Measurements from ENCODE around the gene NOC3L.

The NOC3L gene, protein sequence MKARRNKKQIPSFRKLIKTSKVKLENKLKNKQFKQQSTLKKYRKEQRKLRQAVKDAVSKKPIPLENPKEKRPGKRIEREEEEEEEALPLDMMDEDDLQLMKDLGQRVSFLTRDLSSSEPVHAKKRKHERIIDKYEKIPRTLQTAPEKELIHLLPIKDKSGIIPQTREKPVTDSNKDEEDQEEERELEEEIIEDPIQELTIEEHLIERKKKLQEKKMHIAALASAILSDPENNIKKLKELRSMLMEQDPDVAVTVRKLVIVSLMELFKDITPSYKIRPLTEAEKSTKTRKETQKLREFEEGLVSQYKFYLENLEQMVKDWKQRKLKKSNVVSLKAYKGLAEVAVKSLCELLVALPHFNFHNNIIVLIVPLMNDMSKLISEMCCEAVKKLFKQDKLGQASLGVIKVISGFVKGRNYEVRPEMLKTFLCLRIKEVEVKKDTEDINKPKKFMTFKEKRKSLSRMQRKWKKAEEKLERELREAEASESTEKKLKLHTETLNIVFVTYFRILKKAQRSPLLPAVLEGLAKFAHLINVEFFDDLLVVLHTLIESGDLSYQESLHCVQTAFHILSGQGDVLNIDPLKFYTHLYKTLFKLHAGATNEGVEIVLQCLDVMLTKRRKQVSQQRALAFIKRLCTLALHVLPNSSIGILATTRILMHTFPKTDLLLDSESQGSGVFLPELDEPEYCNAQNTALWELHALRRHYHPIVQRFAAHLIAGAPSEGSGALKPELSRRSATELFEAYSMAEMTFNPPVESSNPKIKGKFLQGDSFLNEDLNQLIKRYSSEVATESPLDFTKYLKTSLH

DNA sequence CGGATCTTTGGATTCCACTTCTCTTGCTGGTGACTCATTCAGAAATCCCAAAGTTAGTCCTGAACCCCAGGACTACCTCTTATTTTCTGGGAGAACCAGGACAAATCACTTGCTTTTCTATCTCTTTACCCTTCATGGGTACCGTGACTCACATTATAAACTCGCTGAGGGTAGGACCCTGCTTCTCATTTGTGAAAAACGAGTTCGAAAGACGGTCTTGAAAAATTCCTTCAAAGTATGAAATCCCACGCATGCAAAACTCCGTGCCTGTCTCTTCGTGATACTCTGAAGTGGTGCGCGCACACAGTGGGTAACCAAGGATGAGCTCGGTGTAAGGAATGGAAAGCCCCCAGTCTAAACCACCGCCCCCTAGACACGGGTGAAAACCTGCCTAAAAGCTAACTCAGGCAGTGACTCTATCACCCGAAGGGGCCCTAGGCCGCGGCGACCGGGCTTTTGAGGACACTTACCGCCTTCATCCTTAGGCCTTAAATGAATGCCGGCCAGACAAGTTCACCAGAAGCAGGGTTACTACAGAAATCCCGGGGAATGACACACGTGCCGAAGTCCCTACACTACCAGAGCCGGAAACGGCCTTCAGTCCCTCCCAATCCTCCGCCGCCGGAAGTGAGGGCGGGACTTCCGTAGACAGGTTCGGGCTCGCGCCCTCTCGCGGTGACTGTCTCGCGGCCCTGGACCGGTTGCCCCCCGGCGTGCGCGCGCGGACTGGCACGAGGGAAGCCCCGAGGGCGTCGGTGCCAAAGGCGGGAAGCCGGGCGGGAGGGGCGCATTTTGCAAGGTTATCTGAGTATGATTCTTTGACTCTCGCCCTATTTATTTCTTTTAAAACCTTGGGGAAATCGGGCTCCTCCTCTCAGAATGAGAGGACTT, at the start of gene NOC3L:
NOC3L (minus strand) TSS at position 580 of the 891 bp plus-strand sequence; CDS start at position 479, 101 bp downstream.
- peak within 1 kb of the TSS; percentile 62 for H3K4me3 ChIP-seq (ENCODE audit: low read depth, low read length)
- TF ChIP-seq, protein P1, sequence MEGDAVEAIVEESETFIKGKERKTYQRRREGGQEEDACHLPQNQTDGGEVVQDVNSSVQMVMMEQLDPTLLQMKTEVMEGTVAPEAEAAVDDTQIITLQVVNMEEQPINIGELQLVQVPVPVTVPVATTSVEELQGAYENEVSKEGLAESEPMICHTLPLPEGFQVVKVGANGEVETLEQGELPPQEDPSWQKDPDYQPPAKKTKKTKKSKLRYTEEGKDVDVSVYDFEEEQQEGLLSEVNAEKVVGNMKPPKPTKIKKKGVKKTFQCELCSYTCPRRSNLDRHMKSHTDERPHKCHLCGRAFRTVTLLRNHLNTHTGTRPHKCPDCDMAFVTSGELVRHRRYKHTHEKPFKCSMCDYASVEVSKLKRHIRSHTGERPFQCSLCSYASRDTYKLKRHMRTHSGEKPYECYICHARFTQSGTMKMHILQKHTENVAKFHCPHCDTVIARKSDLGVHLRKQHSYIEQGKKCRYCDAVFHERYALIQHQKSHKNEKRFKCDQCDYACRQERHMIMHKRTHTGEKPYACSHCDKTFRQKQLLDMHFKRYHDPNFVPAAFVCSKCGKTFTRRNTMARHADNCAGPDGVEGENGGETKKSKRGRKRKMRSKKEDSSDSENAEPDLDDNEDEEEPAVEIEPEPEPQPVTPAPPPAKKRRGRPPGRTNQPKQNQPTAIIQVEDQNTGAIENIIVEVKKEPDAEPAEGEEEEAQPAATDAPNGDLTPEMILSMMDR (IDR thresholded peaks at IDR 0.05; ENCODE audit: low read depth, low read length) = peak; percentile 71

DNA sequence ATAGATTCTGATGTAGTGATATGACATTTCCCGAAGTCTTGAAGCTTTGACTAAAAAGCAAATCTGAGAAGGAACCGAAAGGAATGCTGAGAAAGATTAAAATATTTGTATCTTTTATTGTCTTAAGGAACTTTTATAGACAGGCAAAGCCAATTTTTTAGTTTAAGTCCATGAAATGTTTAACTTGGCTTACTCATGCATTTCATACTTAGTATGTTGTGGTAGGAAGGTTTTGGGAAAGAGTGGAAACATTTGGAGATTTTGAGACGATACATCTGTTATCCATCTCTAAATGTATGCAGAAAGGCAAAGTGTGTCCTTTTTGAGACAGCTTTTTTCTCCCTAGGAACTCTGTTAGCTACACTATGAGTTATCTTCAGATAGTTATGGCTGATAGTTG, 49.7 kb upstream of the NOC3L start:
- H3K4me3 ChIP-seq (ENCODE audit: low read depth, low read length) = 0 out of 2 replicates have a peak overlapping the region, but pooled peaks have one; percentile 6
- TF ChIP-seq, protein P1 (IDR thresholded peaks at IDR 0.05; ENCODE audit: low read depth, low read length) = no peak

DNA sequence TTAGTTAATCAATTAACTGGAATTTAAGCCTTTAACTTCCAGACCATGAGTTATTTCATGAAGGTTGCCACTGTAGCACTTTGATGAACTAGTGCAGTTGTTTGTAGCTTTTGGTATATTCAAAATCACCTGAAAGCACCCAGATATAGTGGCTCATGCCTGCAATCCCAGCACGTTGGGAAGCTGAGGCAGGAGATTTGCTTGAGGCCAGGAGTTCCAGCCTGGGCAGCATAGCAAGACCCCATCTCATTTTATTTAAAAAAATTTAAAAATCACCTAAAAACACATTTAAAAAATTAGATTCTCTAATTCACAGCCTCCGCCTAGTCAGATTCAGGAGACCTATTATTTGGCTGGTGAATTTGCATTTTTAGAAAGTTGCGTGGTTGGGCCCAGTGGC, 48.6 kb upstream of the NOC3L start:
- TF ChIP-seq, protein P1 (IDR thresholded peaks at IDR 0.05; ENCODE audit: low read depth, low read length) = no peak

DNA sequence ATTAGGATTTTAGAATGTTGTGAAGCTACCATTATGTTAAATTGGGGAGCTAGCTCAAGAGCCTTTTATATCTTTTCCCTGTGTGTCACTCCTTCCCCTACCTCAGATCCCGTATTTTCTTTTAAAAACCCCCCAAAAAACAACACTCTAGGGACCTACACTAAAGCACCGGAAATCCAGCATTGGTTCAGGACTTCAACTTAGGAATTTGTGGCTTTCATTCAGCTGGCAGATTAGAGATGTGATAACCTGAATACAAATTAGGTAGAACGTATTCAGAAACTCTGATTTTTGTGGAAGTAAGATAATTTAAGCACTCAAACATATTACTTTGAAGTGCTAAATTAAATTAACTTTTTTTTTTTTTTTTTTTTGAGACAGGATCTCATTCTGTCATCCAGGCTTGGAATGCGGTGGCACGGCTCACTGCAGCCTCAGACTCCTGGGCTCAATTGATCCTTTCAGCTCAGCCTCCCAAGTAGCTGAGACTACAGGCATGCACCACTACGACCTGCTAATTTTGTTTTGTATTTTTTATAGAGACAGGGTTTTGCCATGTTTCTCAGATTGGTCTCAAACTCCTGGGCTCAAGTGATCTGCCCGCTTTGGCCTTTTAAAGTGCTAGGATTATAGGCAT, 46.4 kb upstream of the NOC3L start:
- TF ChIP-seq, protein P1 (IDR thresholded peaks at IDR 0.05; ENCODE audit: low read depth, low read length) = no peak
- H3K4me3 ChIP-seq (ENCODE audit: low read depth, low read length) = no peak overlapping the region

More for the DNA sequence above, 48.6 kb upstream of the NOC3L start:
- H3K4me3 ChIP-seq (ENCODE audit: low read depth, low read length) = no peak overlapping the region

DNA sequence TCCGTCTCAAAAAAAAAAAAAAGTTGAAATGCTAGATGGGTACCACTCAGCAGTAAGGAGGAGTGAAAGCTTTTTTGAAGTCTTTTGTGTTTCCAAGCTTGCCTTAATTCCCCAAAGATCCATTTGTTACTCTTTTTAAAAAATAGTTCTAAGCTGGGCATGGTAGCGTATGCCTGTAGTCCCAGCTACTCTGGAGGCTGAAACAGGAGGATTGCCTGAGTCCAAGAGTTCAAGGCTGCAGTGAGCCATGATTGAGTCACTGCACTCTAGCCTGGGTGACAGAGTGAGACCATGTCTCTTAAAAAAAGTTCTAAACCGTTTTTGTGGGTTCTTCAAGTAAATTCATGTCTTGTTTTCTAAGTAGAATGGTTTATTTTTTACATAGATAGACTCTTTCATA, 44.9 kb upstream of the NOC3L start:
- TF ChIP-seq, protein P1 (IDR thresholded peaks at IDR 0.05; ENCODE audit: low read depth, low read length) = no peak

DNA sequence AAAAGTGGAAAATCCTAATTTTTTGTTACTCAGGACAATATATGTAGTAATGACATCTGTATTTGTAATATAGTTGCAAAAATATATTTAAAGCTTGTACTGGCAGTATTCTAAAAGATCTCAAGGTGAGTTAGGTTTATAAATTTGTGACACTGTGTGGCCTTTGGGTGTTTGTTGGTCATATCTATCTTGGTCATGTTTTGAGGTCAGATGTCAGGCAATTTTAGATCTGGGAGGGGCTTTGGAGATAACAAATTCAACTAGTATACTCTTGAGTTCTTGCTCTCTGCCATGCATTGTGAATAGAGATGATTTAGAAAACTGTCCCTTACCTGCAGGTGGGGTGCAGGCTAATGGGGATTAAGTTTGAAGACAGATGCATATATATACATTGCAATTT, 42.7 kb upstream of the NOC3L start:
- no peak overlapping the region for H3K4me3 ChIP-seq (ENCODE audit: low read depth, low read length)
- TF ChIP-seq, protein P1 (IDR thresholded peaks at IDR 0.05; ENCODE audit: low read depth, low read length) = no peak

More for the DNA sequence above, 44.9 kb upstream of the NOC3L start:
- no peak overlapping the region for H3K4me3 ChIP-seq (ENCODE audit: low read depth, low read length)
